GM23338 (cell line): Measurements from ENCODE around the gene EXD3. TPM values are rescaled to one million over a fixed set of nuclear protein-coding genes. Genes with fewer than 3 reads are reported as not detected.

Experiments used
- ATAC-seq: fragments of 200-7000 bp; cut with Tn5 transposase; 3 replicates; pipeline ENCODE4 v1.9.1; 2020
- DNase-seq: peaks from one replicate; pipeline ENCODE4 v3.0.0-alpha.2; 2015; ENCODE audit warnings: low spot score
- H2AFZ ChIP-seq: fragments of 200-600 bp; sonication (generic); 2 replicates; pipeline ENCODE4 v1.8.0; 2016; ENCODE audit warnings: antibody characterized with exemption, mild to moderate bottlenecking, moderate library complexity
- H3F3A ChIP-seq: fragments of 200-600 bp; sonication (generic); replicated peaks from 2 replicates; pipeline ENCODE4 v1.8.0; 2017; ENCODE audit warnings: antibody characterized with exemption, mixed run types, low read depth
- H3K27ac ChIP-seq: fragments of 200-600 bp; sonication (generic); 2 replicates; pipeline ENCODE4 v1.6.1; 2016; ENCODE audit warnings: low read depth
- H3K27me3 ChIP-seq: fragments of 200-600 bp; sonication (generic); 2 replicates; pipeline ENCODE4 v1.8.0; 2016; ENCODE audit warnings: mild to moderate bottlenecking, mixed run types, moderate library complexity; ENCODE audit not compliant: insufficient read depth
- H3K36me3 ChIP-seq: fragments of 200-600 bp; sonication (generic); 2 replicates; pipeline ENCODE4 v1.8.0; 2016; ENCODE audit warnings: mild to moderate bottlenecking; ENCODE audit not compliant: insufficient read depth
- H3K4me1 ChIP-seq: fragments of 200-600 bp; sonication (generic); 2 replicates; pipeline ENCODE4 v1.8.0; 2016; ENCODE audit warnings: mild to moderate bottlenecking, moderate library complexity; ENCODE audit not compliant: insufficient read depth
- H3K4me2 ChIP-seq: fragments of 200-600 bp; sonication (generic); 2 replicates; pipeline ENCODE4 v1.7.1; 2017; ENCODE audit warnings: mixed run types
- H3K4me3 ChIP-seq: fragments of 200-600 bp; sonication (generic); 2 replicates; pipeline ENCODE4 v1.6.1; 2016; ENCODE audit warnings: mixed run types
- H3K79me2 ChIP-seq: fragments of 200-600 bp; sonication (generic); replicated peaks from 2 replicates; pipeline ENCODE4 v1.8.0; 2017; ENCODE audit warnings: mild to moderate bottlenecking; ENCODE audit not compliant: insufficient read depth
- H3K9me2 ChIP-seq: fragments of 200-600 bp; sonication (generic); 2 replicates; pipeline ENCODE4 v1.8.0; 2017; ENCODE audit not compliant: insufficient read depth
- H4K20me1 ChIP-seq: fragments of 200-600 bp; sonication (generic); replicated peaks from 2 replicates; pipeline ENCODE4 v1.8.0; 2017; ENCODE audit warnings: mild to moderate bottlenecking; ENCODE audit not compliant: insufficient read depth
- H3K27ac Mint-ChIP-seq: 2 replicates; pipeline ENCODE4 v1.8.0; 2020; ENCODE audit warnings: inconsistent platforms, mild to moderate bottlenecking, moderate library complexity, mixed read lengths
- H3K27me3 Mint-ChIP-seq: 3 replicates; pipeline ENCODE4 v1.8.0; 2022; ENCODE audit warnings: low read depth, mild to moderate bottlenecking, moderate library complexity, mixed read lengths, inconsistent platforms; ENCODE audit not compliant: insufficient read depth, poor library complexity
- H3K36me3 Mint-ChIP-seq: 3 replicates; pipeline ENCODE4 v1.8.0; 2021; ENCODE audit warnings: low read depth, mild to moderate bottlenecking, inconsistent platforms, moderate library complexity, mixed read lengths
- H3K4me1 Mint-ChIP-seq: 3 replicates; pipeline ENCODE4 v1.8.0; 2020; ENCODE audit warnings: mild to moderate bottlenecking, inconsistent platforms, mixed read lengths
- H3K4me3 Mint-ChIP-seq: 3 replicates; pipeline ENCODE4 v1.8.0; 2021; ENCODE audit warnings: moderate library complexity, mild to moderate bottlenecking, inconsistent platforms, mixed read lengths
- H3K9me3 Mint-ChIP-seq: 3 replicates; pipeline ENCODE4 v1.8.0; 2020; ENCODE audit warnings: moderate library complexity, mild to moderate bottlenecking, inconsistent platforms, mixed read lengths
- CREB1 ChIP-seq: fragments of 250-450 bp; sonication (Bioruptor Pico); IDR thresholded peaks from 2 replicates; pipeline ENCODE4 v1.5.0; 2020; ENCODE audit warnings: low read depth, mild to moderate bottlenecking, moderate library complexity
- CTCF ChIP-seq, 2 experiments: fragments of 200-600 bp in 1 of 2; sonication (generic) in 1 of 2; conservative IDR thresholded peaks; 2 replicates each; pipeline versions ENCODE4 v1.5.1 to v1.6.1; 2016 to 2017; ENCODE audit warnings: antibody characterized with exemption in 2 of 2, low read depth in 2 of 2, mild to moderate bottlenecking in 2 of 2, moderate library complexity in 1 of 2
- ETS1 ChIP-seq: IDR thresholded peaks from 2 replicates; pipeline ENCODE4 v1.6.1; 2016; ENCODE audit warnings: antibody characterized with exemption
- EZH2 ChIP-seq: fragments of 200-600 bp; sonication (generic); IDR thresholded peaks from one replicate; pipeline ENCODE4 v1.8.0; 2017; ENCODE audit warnings: antibody characterized with exemption, mild to moderate bottlenecking, low read depth; ENCODE audit not compliant: unreplicated experiment
- NANOG ChIP-seq: IDR thresholded peaks from 2 replicates; pipeline ENCODE4 v1.6.1; 2016; ENCODE audit warnings: antibody characterized with exemption, borderline replicate concordance
- STAT1 ChIP-seq: IDR thresholded peaks from one replicate; pipeline ENCODE4 v1.6.1; 2016; ENCODE audit warnings: antibody characterized with exemption; ENCODE audit not compliant: unreplicated experiment
- ZNF114 ChIP-seq: fragments of 250-450 bp; sonication (Bioruptor Pico); IDR thresholded peaks from 2 replicates; pipeline ENCODE4 v1.5.0; 2020; ENCODE audit warnings: mild to moderate bottlenecking, moderate library complexity
- ZNF331 ChIP-seq: fragments of 250-450 bp; sonication (Bioruptor Pico); IDR thresholded peaks from 2 replicates; pipeline ENCODE4 v1.5.0; 2020; ENCODE audit warnings: low read depth, mild to moderate bottlenecking, moderate library complexity
- ZNF462 ChIP-seq: fragments of 250-450 bp; sonication (Bioruptor Pico); IDR thresholded peaks from 2 replicates; pipeline ENCODE4 v1.5.0; 2020; ENCODE audit warnings: mild to moderate bottlenecking, moderate library complexity
- polyA plus RNA-seq: library from polyadenylated mRNA; unstranded; fragments of >200 nt; fragmentation: Nextera tagmentation; extraction: Ambion mirVana; gene quantifications from 2 replicates; pipeline ENCODE4 v1.2.1, GENCODE V29; 2016
- total RNA-seq: library from RNA; depleted of rRNA; stranded (reverse); fragments of >200 nt; shearing (Covaris generic); gene quantifications from 2 replicates; pipeline ENCODE4 v1.2.3, GENCODE V29; 2014

The EXD3 gene
- total and polyA plus RNA-seq, 2 experiments from 2014 or later: 3.6 to 9.7 TPM

- Histone ChIP-seq H3K27me3 (no peaks in the 10 kb centered on the region), H3K79me2 (0 out of 2 replicates have a peak, but pooled peaks cover 2% of the 10 kb centered on the region), H3K4me3 (no peak overlapping the region), H3F3A (0 out of 2 replicates have a peak, but pooled peaks cover 3% of the 10 kb centered on the region), H4K20me1 (peaks cover under 1% of the 10 kb centered on the region), H3K9me2 (no peaks in the 10 kb centered on the region), H3K27ac (no peak overlapping the region), H3K36me3 (no peaks in the 10 kb centered on the region), H2AFZ (no peak overlapping the region), H3K4me2 (no peak overlapping the region), H3K4me1 (0 out of 2 replicates have a peak, but pooled peaks cover 3% of the 10 kb centered on the region)
- no peak overlapping the region for H3K27ac Mint-ChIP-seq
- no peak for TF ChIP-seq ETS1
- peaks cover 2% of the 10 kb centered on the region for H3K27me3 Mint-ChIP-seq
- H3K4me3 Mint-ChIP-seq: no peak overlapping the region
- ATAC-seq: no peak
- no peaks in the 10 kb centered on the region for H3K9me3 Mint-ChIP-seq
- no peaks in the 10 kb centered on the region; the same call in 1 of the 3 replicates for H3K4me1 Mint-ChIP-seq
- DNase-seq: no peak
- no peaks in the 10 kb centered on the region for H3K36me3 Mint-ChIP-seq
Measured at GRCh38 chr9:137411260-137411644, 11.7 kb downstream of the EXD3 start.

- H4K20me1 ChIP-seq: peaks cover 4% of the 10 kb centered on the region
- H3F3A ChIP-seq: 0 out of 2 replicates have a peak, but pooled peaks cover 3% of the 10 kb centered on the region
- Mint-ChIP-seq H3K36me3 (no peaks in the 10 kb centered on the region), H3K9me3 (no peaks in the 10 kb centered on the region), H3K27ac (no peak overlapping the region), H3K4me1 (no peaks in the 10 kb centered on the region; the same call in 1 of the 3 replicates), H3K27me3 (peaks cover 2% of the 10 kb centered on the region), H3K4me3 (no peak overlapping the region)
- ATAC-seq (no peak), DNase-seq (no peak)
- H3K4me2 ChIP-seq: no peak overlapping the region
- H3K79me2 ChIP-seq: 0 out of 2 replicates have a peak, but pooled peaks cover 2% of the 10 kb centered on the region
- no peaks in the 10 kb centered on the region for H3K27me3 ChIP-seq
- no peak overlapping the region for H3K27ac ChIP-seq
- H3K9me2 ChIP-seq: no peaks in the 10 kb centered on the region
- no peaks in the 10 kb centered on the region for H3K36me3 ChIP-seq
- H2AFZ ChIP-seq: no peak overlapping the region
- no peak overlapping the region for H3K4me3 ChIP-seq
- 0 out of 2 replicates have a peak, but pooled peaks cover 3% of the 10 kb centered on the region for H3K4me1 ChIP-seq
- TF ChIP-seq STAT1 (no peak), ZNF331 (CRISPR knock-in tag) (no peak), NANOG (no peak), ZNF114 (CRISPR knock-in tag) (no peak), CREB1 (CRISPR knock-in tag) (no peak), EZH2 (no peak), ZNF462 (CRISPR knock-in tag) (no peak), CTCF (conservative IDR thresholded peaks at IDR 0.05; ENCODE audit: low read depth in 2 of 2) (no peak)
Measured at GRCh38 chr9:137410891-137411249, 12.1 kb downstream of the EXD3 start.
